GM18498 (cell line): ENCODE measurements around the gene ATP6V1E1.
"Not testable (repeated sequence)": the region's sequence is repeated elsewhere in the genome, so short reads cannot be mapped to it uniquely, and the experiment has no call there.

Source experiments
- ATAC-seq: cut with Tn5 transposase; IDR thresholded peaks from one replicate; pipeline ENCODE4 v1.9.1; 2021; ENCODE audit warnings: mild to moderate bottlenecking, moderate library complexity; ENCODE audit not compliant: unreplicated experiment

ATP6V1E1 gene

GRCh38 chr22:17628406-17629172, at the start of gene ATP6V1E1:
Gene ATP6V1E1, minus strand, starts transcription at chr22:17628749. Its CDS starts 114 bp downstream, at chr22:17628635.
- ATAC-seq, result peak; percentile 99

DNA sequence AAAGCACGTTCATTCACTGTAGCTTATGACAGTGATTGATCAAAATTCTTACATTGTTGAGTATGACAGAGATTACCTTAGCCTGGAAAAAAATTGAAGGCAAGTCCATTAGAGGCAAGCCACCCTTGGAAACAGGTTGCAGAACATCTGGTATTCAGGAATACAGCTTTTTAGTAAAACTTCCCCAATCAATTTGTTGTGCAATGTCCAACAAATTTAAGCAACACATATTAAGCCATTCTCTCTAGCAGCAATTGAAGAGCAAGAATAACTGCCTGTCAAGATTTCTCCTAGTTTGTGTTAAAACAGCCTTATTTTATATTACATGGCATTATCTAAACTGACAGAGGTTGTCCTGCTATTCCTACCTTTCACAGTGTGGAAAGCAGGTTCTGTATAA, 47.0 kb upstream of the ATP6V1E1 start:
- no peak for ATAC-seq

DNA sequence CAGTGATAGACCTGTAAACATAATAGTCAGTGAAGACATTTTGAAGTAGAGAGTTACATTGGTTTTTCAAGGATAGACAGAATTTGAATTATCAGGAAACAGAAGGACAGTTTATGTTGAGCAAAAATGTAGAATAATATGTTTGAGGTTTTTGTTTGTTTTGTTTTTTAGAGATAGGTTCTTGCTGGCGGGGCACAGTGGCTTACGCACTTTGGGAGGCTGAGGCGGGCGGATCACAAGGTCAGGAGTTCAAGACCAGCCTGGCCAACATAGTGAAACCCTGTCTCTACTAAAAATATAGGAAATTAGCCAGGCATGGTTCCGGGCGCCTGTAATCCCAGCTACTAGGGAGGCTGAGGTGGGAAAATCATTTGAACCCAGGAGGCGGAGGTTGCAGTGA, 45.6 kb upstream of the ATP6V1E1 start:
- ATAC-seq, result no peak

- no peak for ATAC-seq
Measured at GRCh38 chr22:17672417-17672991, 44.0 kb upstream of the ATP6V1E1 start.

DNA sequence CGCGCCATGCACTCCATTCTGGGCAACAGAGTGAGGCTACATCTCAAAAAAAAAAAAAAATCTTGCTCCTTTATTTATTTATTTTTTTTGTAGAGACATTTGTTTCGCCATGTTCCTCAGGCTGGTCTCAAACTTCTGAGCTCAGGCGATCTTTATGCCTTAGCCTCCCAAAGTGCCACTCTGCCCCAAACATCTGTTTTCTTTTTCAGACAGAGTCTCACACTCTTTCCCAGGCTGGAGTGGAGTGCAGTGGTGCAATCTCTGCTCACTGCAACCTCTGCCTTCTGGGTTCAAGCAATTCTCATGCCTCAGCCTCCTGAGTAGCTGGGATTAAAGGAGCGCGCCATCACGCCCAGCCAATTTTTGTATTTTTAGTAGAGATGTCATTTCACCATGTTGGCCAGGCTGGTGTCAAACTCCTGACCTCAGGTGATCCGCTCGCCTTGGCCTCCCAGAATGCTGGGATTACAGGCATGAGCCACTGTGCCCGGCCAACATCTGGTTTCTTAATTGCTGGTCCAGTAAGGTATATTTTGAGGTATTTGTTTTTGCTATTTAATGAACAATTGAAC, 43.1 kb upstream of the ATP6V1E1 start:
- not testable (repeated sequence) for ATAC-seq

- ATAC-seq, result no peak
Measured at GRCh38 chr22:17665854-17666253, 37.3 kb upstream of the ATP6V1E1 start.

GRCh38 chr22:17665248-17665647, 36.7 kb upstream of the ATP6V1E1 start:
- ATAC-seq, result no peak

DNA sequence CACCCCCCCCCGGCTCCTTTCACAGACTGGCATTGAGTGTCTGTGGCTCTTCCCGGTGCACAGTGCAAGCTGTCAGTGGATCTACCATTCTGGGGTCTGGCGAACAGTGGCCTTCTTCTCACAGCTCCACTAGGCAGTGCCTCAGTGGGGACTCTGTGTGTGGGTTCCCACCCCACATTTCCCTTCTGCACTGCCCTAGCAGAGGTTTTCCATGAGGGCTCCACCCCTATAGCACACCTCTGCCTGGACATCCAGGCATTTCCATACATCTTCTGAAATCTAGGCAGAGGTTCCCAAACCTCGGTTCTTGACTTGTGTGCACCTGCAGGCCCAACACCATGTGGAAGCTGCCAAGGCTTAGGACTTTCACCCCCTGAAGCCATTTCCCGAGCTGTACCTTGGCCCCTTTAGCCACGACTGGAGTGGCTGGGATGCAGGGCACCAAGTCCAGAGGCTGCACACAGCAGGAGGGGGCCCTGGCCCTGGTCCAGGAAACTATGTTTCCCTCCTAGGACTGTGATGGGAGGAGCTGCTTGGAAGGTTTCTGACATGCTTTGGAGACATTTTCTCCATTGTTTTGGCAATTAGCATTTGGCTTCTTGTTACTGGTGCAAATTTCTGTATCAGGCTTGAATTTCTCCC, 36.0 kb upstream of the ATP6V1E1 start:
- no peak for ATAC-seq

GRCh38 chr22:17656870-17657395, 28.4 kb upstream of the ATP6V1E1 start:
- ATAC-seq, result no peak

DNA sequence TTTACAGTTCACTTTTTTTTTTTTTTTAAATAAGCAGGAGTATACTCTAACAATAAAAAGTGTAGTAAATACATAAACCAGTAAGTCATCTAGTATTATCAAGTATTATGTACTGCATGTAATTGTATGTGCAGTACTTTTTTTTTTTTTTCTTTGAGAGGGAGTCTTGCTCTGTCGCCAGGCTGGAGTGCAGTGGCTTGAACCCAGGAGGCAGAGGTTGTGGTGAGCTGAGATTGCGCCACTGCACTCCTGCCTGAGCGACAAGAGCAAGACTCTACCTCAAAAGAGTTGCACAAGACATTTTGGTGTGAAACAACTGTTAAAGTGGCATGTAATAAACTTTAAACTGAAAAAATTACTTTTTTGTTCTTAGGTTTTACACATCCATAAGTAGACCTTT, 26.7 kb upstream of the ATP6V1E1 start:
- ATAC-seq, result no peak

DNA sequence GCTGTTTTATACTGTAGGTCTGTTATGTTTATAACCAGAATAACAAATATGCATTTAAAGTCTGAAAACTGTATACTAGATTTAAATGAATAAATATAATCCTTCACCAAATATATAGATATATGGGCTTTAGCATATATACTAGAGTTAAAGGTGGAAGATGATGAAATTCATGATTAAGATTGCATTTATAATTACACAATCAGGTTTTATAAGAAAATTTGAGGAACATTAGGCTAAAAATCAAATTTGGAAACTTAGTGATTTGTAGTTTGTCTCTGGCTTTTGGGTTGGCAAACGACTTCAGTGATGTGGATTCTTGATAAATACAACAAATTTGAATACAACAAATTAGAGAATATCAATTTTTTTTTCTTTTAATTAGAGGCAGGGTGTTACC, 20.0 kb upstream of the ATP6V1E1 start:
- no peak for ATAC-seq

GRCh38 chr22:17647991-17648390, 19.4 kb upstream of the ATP6V1E1 start:
- ATAC-seq, result no peak

DNA sequence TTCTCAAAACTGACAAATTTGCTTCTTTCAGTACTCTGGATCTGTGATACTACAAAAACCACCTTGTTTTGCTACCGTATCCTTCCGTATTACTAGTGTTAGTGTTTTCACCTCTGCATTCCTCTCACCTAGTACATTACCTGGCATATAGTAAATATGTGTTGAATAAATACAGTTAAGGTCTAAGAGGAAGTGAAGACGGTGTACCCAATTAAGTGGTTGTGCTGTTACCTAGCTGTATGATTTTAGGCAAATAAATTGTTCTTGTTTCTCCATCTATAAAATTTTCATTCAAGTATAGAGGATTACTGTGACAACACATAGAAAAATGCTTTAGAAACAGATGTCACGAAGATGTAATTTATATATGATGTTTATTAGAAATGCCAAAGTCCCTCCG, 18.9 kb upstream of the ATP6V1E1 start:
- no peak for ATAC-seq

GRCh38 chr22:17642357-17642756, 13.8 kb upstream of the ATP6V1E1 start:
- ATAC-seq, result not testable (repeated sequence)

DNA sequence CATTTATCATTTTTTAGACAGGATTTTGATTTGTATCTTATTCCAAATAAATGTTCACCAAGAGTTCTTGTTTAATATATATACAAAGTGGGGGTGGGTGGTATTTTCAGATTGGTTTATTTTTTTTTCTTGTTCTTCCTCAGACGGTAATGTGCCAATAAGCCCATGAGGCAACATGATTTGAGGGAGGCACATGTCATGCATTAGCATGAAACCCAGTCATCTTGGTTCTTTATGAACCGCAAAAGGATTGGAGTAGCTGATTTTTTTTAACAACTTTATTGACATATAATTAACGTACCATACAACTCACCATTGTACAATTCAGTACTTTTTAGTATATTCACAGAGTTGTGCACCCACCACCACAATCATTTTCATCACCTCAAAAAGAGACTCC, 12.7 kb upstream of the ATP6V1E1 start:
- ATAC-seq, result no peak

DNA sequence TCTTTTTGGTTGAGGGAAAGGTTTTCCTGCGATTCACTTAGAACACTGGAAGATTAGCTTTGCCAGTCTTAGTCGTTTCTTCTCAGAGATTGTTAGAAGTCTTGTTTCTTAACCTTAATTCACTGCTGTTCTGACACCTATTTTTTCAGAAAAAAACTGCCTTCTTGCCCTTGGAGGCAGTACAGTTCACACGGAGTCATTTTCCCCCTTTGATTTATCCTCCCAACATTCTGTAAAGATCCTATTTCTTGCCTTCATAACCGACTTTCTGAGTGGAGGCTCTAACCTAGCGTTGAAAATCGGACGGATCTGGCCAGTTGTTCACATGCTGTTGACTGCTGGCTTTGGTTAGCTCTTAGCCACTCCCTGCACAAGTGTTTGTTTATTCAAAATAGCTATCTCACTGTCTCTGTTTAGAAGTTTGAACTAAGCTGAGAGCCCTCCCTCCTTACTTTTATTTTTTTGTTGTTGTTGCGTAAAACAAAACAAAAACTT, 10.7 kb upstream of the ATP6V1E1 start:
- ATAC-seq, result no peak

- ATAC-seq, result peak; percentile 94
Measured at GRCh38 chr22:17638432-17639246, 10.1 kb upstream of the ATP6V1E1 start, which contains the start of gene BCL2L13. Gene BCL2L13, plus strand, starts transcription at chr22:17638757. Its CDS starts 16,955 bp downstream, at chr22:17655712.

DNA sequence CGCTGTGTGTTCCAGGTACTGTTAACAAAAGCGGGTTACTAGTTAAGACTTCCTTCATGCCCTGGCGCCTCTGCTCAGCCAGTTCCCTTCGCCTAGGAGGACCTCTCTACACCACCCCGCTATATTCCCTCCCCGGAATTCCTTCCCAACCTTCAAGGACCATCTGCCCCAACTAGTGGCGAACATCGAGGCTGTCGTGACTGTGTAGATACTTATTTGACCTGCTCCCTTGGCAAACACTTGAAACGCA, 9.6 kb upstream of the ATP6V1E1 start:
- ATAC-seq, result peak; percentile 22

GRCh38 chr22:17637490-17638181, 9.1 kb upstream of the ATP6V1E1 start:
- no peak for ATAC-seq

DNA sequence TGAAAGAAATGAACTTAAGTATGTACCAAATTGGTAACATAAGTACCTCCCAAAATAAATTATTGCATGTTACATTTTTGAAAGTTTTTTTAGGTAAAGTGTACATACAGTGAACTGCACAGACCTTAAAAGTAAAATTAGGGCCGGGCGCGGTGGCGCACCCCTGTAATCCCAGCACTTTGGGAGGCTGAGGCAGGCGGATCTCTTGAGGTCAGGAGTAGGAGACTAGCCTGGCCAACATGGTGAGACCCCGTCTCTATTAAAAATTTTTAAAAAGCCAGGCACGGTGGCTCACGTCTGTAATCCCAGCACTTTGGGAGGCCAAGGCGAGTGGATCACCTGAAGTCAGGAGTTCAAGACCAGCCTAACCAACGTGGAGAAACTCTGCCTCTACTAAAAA, 8.3 kb upstream of the ATP6V1E1 start:
- ATAC-seq, result not testable (repeated sequence)
